GM11168 (cell line): ENCODE data around the gene TBP.

Experiments
- in situ Hi-C: fragments of 300-500 bp; cut with MboI; formaldehyde crosslinking; loops from one replicate; pipeline ENCODE4 v1.12.0; 2022; ENCODE audit warnings: low sequenced_read_pairs; ENCODE audit not compliant: unreplicated experiment

TBP gene

DNA sequence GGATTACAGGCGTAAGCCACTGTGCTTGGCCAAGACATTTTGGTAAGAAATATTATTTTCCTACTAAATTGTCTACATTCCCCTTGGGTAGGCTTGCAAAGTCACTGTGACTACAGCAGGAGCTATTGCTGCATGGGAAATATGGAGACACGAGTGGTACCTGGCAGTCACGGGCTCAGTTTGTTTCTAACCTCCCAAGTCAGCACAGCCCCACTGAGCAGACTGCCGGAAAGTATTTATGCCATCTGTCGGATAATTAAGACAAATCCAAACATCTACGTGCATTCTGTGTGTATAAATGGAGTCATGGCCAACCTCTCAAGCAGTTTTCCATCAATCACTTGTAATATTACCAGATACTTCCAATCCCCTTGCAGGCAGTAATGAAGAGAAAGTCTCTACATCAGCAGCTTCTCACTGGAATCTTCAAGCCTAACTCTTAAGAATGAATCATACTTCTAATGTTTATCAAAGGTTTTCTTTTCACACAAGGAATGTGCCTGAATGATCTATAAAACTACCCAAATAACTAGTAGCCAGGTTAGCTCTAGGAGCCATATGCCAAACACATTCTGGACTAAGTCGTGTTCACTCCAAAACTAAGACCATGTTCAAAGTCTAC is 21.2 kb upstream of the TBP start:
- in situ Hi-C loops = no loop called here

- in situ Hi-C loops = no loop called here
These were observed 20.4 kb upstream of the TBP start for GRCh38 chr6:170533792-170534191.

DNA sequence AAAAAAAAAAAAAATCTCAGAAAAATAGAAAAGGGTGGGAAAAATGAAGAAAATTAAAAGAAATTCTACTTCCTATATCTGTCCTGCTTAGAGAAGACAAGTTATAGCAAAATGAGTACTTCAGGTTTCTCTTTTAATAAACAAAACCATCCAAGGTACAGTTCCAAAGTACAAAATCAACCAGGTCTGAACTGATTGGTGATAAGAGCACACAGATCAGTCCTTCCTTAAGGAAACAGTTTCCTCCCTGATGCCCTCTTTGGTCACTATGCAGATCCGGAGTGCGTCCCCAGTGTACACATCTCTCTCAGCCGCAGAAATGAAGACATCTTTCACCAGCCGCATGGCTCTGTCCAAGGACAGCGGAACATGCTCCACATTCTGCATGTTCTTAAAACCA is 19.2 kb upstream of the TBP start:
- in situ Hi-C loops = no loop called here

- in situ Hi-C loops = no loop called here
These were observed 17.5 kb upstream of the TBP start for GRCh38 chr6:170536671-170537070.

- in situ Hi-C loops = no loop called here
These were observed 16.8 kb upstream of the TBP start for GRCh38 chr6:170537329-170537728.

- in situ Hi-C loops = no loop called here
These were observed 12.0 kb upstream of the TBP start for GRCh38 chr6:170542031-170542719.

DNA sequence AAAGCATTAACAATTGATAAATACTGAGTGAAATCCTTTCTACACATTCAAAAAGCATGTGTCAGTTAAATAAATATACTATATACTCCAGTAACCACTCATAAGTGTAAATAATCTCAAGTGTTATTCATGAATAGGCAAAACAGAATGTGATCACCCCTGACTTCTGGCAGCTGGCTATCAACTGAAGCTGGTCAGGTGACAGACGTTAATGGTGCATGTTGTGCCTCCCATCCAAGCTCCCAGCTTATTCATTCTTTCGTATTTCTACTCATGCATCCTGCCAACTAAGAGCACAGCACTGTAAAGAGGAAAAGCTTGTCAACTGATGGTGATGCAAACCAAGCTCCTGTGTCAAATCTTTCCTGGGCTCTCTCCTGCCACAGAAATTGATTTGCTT is 8.8 kb upstream of the TBP start:
- in situ Hi-C loops = no loop called here

DNA sequence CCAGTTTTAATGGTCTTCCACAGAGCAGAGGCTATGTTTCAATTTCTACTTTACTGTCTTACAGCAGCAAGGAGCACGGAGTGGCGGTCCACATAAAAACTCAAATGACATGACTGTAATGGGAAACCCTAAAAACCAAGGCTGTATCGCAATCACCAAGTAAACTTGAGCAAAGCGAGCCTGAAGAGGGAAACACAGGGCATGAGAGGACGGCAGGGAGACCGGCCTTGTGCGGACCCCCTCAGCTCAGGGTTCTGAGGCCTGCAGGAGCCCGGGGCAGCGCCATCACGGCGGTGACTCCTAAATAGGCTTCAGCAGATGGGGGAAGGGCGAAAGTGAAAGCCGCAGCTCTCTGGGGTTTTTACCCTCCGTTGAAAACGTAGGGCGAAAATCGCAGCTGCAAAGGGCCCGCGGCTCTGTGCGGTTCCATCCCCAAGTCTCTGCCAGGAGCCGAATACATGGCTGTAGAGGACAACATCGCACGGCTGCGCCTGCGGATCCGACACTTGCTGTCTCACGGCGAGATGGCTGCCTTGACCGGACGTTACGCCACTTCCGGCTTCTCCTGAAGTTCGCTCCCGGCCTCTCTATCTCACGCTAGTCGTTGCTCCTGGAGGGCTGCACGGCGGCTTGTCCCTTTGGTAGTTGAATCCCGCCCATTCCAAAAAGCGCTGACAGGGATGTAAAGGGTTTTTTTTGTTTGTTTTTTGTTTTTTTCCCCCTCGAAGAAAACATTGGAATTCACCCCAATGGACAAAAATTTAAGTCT is 1.2 kb upstream of the TBP start, which contains the start of gene PSMB1:
Gene PSMB1, minus strand, starts transcription at position 543 of the 769 bp plus-strand sequence. Its CDS starts 65 bp downstream, at position 478.
- in situ Hi-C loops = no loop called here

GRCh38 chr6:170553534-170554012 is 596 bp upstream of the TBP start:
- in situ Hi-C loops = no loop called here

- in situ Hi-C loops = no loop called here
These were observed 598 bp downstream of the TBP start for GRCh38 chr6:170554796-170555137.

- in situ Hi-C loops = no loop called here
These were observed 1.1 kb downstream of the TBP start for GRCh38 chr6:170555305-170555704.

DNA sequence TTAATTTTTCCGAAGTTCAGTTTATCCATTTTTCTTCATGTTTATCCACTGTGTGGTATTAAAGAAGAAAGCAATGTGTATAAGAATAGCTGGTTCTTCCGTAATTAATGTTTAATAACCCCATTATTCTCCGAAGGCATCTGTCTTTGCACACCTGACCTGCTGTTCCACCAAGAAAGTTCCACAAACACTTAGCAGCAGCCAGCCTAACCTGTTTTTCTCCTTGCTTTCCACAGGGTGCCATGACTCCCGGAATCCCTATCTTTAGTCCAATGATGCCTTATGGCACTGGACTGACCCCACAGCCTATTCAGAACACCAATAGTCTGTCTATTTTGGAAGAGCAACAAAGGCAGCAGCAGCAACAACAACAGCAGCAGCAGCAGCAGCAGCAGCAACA is 7.4 kb downstream of the TBP start:
- in situ Hi-C loops = no loop called here

GRCh38 chr6:170564936-170565530 is 10.9 kb downstream of the TBP start:
- in situ Hi-C loops = no loop called here

GRCh38 chr6:170572704-170573466 is 18.7 kb downstream of the TBP start:
- in situ Hi-C loops = no loop called here

GRCh38 chr6:170575250-170575649 is 21.1 kb downstream of the TBP start:
- in situ Hi-C loops = no loop called here

DNA sequence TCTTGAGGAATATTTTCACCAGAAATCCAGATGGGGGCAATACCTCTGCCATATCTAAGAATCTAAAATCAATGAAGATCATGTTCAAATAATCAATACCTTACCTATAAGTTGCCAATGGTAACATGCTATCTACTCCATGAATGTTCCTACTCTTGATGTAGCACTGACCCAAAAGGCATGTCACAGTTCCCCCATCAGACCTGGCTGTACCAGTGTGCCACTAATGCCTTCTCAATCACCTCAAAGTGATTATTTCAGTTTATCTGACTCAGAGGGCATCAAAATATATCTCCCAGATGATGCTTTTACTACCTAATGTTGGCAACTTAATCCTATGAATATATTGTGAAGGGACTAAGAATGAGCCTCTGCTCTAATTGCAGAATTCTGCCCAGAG is 24.7 kb downstream of the TBP start:
- in situ Hi-C loops = no loop called here

DNA sequence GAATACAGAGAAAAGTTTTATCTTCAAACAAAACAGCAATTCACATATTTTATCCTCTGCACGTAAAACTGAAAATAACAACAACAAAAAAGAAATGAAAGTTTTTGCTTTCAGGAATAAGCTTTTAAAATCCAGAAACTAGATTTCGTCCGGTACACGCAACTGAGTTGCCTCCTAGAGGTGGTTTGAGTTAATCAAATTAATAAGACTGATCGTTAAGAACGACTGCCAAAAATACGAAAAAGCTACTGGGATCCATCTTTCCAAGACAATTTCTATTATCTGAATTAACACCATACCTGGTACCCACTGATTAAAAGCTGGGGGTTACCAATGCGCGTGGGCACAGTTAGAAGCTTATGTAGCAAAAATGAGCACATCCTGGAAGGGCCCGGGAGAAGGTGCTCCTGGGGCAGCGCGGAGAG is 29.6 kb downstream of the TBP start:
- in situ Hi-C loops = no loop called here

- in situ Hi-C loops = no loop called here
These were observed 30.2 kb downstream of the TBP start, which contains the start of gene PDCD2 for GRCh38 chr6:170584181-170584953. TSS of gene PDCD2 (minus strand) at chr6:170584637. CDS start at chr6:170584581, 56 bp downstream.

GRCh38 chr6:170584954-170585498 is 30.9 kb downstream of the TBP start:
- in situ Hi-C loops = no loop called here
